Progenitor cell of endocrine pancreas (in vitro differentiated cells): Measurements from ENCODE around the gene ADAM19. TPM values are rescaled to one million over a fixed set of nuclear protein-coding genes. Genes with fewer than 3 reads are reported as not detected.

ENCODE experiments used
- DNase-seq: peaks from one replicate; pipeline ENCODE4 v3.0.0; 2021; ENCODE audit warnings: low spot score; ENCODE audit not compliant: unreplicated experiment
- H3K27ac Mint-ChIP-seq: 2 replicates; pipeline ENCODE4 v1.8.0; 2021; ENCODE audit warnings: mild to moderate bottlenecking, moderate library complexity, mixed read lengths
- H3K27me3 Mint-ChIP-seq: 2 replicates; pipeline ENCODE4 v1.8.0; 2021; ENCODE audit warnings: mixed read lengths
- H3K36me3 Mint-ChIP-seq: 2 replicates; pipeline ENCODE4 v1.8.0; 2022; ENCODE audit warnings: mixed read lengths; ENCODE audit not compliant: insufficient read depth
- H3K4me1 Mint-ChIP-seq: 2 replicates; pipeline ENCODE4 v1.8.0; 2021; ENCODE audit warnings: low read depth, mixed read lengths
- H3K4me3 Mint-ChIP-seq: 2 replicates; pipeline ENCODE4 v1.8.0; 2021; ENCODE audit warnings: low read depth, mild to moderate bottlenecking, moderate library complexity, mixed read lengths
- H3K9me3 Mint-ChIP-seq: 2 replicates; pipeline ENCODE4 v1.8.0; 2021; ENCODE audit warnings: low read depth, mixed read lengths
- CTCF ChIP-seq: fragments of 200-600 bp; sonication (generic); IDR thresholded peaks from one replicate; pipeline ENCODE4 v1.5.0; 2021; ENCODE audit warnings: antibody characterized with exemption, mild to moderate bottlenecking; ENCODE audit not compliant: unreplicated experiment
- total RNA-seq: library from RNA; stranded (reverse); gene quantifications from 2 replicates; pipeline ENCODE4 v1.2.1, GENCODE V29; 2021

Gene ADAM19
- total RNA-seq, 1 donor from 2014 or later = 13.4 TPM

- Mint-ChIP-seq H3K27me3 (peaks cover 69% of the 10 kb centered on the region), H3K27ac (no peak overlapping the region), H3K9me3 (no peaks in the 10 kb centered on the region), H3K36me3 (no peaks in the 10 kb centered on the region), H3K4me3 (no peak overlapping the region), H3K4me1 (no peaks in the 10 kb centered on the region)
- TF ChIP-seq CTCF = no peak
- no peak for DNase-seq
Measured at GRCh38 chr5:157463081-157463480, 112.5 kb downstream of the ADAM19 start.

GRCh38 chr5:157460921-157461792 lies 114.4 kb downstream of the ADAM19 start:
- TF ChIP-seq CTCF = no peak

GRCh38 chr5:157459715-157460599 lies 115.6 kb downstream of the ADAM19 start, which contains the start of gene NIPAL4:
Gene NIPAL4 (plus strand): TSS chr5:157460213. CDS start chr5:157460321, 108 bp downstream.
- DNase-seq = no peak

More at GRCh38 chr5:157460921-157461792, 114.4 kb downstream of the ADAM19 start:
- Mint-ChIP-seq H3K9me3 (no peaks in the 10 kb centered on the region), H3K27ac (no peak overlapping the region), H3K27me3 (peaks cover 78% of the 10 kb centered on the region), H3K4me3 (peak overlapping the region; percentile 44), H3K4me1 (no peaks in the 10 kb centered on the region), H3K36me3 (no peaks in the 10 kb centered on the region)
- DNase-seq = no peak

DNA sequence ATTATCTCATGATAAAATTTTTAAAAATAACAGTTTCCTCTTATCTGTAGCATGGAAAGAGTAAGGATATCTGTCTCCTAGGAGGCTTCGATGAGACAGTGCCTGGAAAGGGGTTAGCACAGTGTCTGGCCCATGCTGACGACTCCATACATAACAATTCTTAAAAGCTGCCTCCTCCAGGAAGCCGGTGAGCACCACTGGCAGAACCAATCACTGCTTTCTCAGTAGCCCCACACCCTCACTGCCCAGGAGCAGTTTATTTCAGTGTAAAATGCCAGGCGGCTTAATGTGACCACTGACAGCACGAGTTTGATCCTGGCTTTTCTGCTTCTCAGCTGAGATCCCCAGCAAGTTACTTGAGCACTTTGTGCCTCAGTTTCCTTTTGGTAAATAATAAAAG lies 116.7 kb downstream of the ADAM19 start:
- Mint-ChIP-seq H3K9me3 (no peaks in the 10 kb centered on the region), H3K4me1 (no peaks in the 10 kb centered on the region), H3K4me3 (no peak overlapping the region), H3K36me3 (no peaks in the 10 kb centered on the region), H3K27ac (no peak overlapping the region), H3K27me3 (peaks cover 62% of the 10 kb centered on the region)
- DNase-seq = no peak
- no peak for TF ChIP-seq CTCF

More at GRCh38 chr5:157459715-157460599, 115.6 kb downstream of the ADAM19 start, which contains the start of gene NIPAL4:
- H3K4me1 Mint-ChIP-seq = no peaks in the 10 kb centered on the region
- H3K4me3 Mint-ChIP-seq = peak within 1 kb of the TSS; percentile 44
- TF ChIP-seq CTCF = no peak
- H3K9me3 Mint-ChIP-seq = no peaks in the 10 kb centered on the region
- H3K27me3 Mint-ChIP-seq = peaks cover 72% of the 10 kb centered on the region
- H3K27ac Mint-ChIP-seq = no peak within 1 kb of the TSS
- no peaks in the 10 kb centered on the region for H3K36me3 Mint-ChIP-seq

GRCh38 chr5:157457391-157457790 lies 118.2 kb downstream of the ADAM19 start:
- H3K9me3 Mint-ChIP-seq = no peaks in the 10 kb centered on the region
- TF ChIP-seq CTCF = no peak
- H3K27me3 Mint-ChIP-seq = peaks cover 51% of the 10 kb centered on the region
- H3K27ac Mint-ChIP-seq = no peak overlapping the region
- no peak overlapping the region for H3K4me3 Mint-ChIP-seq
- H3K4me1 Mint-ChIP-seq = no peaks in the 10 kb centered on the region
- H3K36me3 Mint-ChIP-seq = no peaks in the 10 kb centered on the region
- no peak for DNase-seq
